NCI-H1417 treated with DMSO at 0.1 percent for 48 hours (cell line): ENCODE results near the gene TMED1.
"Not testable (repeated sequence)": the region's sequence is repeated elsewhere in the genome, so short reads cannot be mapped to it uniquely, and the experiment has no call there.

Experiments used
- DNase-seq: peaks from one replicate; lab custom pipeline; 2025; lab: John Stamatoyannopoulos, UW

The TMED1 gene

DNA sequence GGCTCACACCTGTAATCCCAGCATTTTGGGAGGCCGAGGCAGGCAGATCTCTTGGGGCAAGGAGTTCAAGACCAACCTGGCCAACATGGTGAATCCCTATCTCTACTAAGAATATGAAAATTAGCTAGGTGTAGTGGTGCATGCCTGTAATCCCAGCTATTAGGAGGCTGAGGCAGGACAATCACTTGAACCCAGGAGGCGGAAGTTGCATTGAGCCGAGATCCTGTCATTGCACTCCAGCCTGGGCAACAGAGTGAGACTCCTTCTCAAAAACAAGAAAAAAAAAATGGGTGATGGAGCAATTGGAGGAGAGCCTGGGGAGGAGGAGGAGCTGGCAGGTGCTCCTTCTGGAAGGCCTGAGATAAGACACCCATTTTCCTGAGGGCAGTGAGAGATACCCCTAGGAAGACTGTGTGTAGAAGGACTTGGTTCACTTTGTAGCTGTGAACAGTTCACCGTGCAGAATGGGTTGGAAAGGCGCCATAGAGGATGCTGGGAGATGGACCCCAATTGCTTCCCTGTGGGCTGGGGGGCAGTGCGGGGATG is 26.6 kb upstream of the TMED1 start:
- DNase-seq = no peak

DNA sequence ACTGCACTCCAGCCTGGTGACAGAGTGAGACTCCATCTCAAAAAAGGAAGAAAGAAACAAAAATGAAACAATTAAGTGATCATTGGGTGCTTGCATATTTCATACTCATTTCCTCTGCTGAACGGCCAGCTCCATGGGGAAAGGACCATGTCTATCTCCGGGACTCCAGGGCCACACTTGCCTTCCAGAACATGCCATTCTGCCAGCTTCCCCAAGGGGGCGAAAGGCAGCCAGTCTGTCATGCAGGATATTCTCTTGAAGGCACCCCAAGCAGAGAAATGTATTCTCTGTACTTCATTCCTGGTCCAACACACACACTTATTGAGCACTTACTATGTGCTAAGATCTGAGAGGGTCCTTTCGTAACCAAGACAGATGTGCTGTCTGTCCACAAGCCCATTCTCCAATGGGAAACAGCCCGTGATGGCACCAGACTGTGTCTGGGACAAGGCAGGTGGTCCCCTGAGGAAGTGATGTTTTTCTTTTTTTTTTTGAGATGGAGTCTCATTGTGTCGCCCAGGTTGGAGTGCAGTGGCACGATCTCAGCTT is 25.2 kb upstream of the TMED1 start:
- DNase-seq = no peak

DNA sequence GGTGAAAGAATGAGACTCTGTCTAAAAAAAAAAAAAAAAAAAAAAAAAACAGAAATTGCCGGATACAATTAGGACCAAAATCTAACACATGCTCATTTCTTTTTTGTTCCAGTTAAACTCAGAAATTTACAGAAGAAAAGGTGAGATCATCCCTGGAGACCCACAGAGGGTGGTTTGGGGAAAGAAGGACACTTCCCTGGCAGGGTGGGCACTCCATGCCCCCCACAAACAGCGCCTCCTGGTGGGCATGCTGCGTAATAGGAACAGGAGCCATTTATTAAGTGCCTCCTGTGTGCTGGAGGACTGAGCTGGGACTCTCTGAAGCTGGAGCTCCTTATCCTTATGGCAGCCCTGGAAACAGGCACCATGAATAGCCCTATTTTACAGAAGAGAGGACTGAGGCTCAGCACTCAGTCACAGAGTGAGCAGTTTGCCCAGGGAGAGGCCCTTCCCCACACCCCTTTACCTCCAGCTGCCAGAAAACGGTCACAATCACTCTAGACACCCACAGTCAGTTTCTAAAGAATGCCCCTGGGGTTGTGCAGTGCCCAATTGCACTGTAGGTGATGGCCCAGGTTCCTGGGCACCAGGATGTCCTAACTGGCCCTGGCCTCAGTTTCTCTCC is 22.3 kb upstream of the TMED1 start:
- DNase-seq = no peak

DNA sequence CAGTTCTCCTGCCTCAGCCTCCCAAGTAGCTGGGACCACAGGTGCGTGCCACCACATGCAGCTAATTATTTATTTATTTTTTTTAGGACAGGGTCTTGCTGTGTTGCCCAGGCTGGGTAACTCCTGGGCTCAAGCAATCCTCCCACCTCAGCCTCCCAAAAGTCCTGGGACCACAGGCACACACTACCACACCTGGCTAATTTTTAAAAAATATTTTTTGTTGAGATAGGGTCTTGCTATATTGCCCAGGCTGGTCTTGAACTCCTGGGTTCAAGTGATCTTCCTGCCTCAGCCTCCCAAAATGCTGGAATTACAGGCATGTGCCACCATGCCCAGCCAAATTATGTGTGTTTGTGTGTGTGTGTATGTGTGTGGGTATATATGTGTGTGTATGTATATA is 20.9 kb upstream of the TMED1 start:
- not testable (repeated sequence) for DNase-seq

DNA sequence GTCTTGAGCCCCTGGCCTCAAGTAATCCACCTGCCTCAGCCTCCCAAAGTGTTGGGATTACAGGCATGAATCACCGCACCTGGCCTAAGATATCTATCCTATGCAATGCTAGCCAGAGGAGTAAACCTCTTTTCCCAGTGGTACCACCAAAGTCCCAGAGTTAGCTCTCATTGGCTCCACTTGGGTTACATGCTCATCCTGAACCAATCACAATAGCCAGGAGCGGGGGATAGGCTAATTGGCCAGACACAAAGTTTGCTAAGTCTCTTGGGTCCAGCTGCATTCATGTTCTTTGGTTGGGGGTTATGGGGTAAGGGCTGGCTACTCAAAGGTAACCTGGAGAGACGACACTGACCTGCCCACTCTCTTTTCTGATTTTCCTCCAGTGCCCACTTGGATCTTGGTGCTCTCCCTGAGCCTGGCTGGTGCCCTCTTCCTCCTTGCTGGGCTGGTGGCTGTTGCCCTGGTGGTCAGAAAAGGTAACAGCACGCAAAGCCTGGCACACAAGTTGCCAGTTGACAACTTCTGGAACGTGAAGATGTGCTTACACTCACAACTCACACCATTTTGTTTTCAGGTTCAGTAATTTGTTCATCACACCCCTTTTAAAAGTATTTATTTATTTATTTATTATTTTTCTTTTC is 20.0 kb upstream of the TMED1 start:
- DNase-seq = no peak

DNA sequence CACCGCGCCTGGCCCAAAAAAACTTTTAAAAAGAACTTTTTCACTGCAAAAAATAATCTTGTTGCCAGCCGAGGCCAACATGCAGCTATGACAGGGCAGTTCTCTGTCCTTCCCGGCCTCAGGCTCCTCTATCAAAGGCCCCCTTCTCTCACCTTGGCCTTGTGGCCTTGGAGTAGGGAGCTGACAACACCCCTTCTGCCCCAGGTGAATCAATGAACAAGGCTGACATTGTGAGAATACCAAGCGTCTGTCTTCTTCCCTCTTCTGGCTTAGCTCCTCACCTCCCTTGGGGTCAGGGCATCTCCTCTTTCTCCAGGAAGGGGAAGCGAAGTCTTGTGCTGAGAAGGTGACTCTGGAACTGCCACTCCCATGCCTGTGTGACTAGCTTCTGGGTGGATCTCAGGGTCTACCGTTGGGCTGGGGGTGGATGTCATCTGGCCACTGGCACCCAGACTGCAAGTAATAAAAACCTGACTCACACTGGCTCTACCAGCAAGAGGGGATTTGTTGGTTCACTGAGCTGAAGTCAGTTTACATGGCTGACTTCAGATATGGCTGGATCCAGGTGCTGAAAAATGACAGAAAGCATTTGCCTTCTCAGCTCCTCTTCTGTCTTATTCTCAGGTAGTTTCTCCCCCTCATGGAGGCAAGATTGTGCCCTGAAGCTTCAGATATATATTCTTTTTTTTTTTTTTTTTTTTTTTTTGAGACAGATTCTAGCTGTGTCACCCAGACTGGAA is 18.5 kb upstream of the TMED1 start:
- DNase-seq = no peak

DNA sequence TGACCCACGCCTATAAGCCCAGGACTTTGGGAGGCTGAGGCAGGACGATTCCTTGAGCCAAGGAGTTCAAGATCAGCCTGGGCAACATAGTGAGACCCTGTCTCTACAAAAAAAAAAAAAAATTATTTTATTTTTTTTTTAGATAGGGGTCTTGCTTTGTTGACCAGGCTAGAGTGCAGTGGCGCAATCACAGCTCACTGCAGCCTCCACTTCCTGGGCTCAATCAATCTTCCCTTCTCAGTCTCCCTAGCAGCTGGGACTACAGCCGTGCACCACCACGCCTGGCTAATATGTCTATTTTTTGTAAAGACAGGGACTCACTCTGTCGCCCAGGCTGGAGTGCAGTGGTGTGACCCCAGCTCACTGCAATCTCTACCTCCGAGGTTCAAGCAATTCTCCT is 16.9 kb upstream of the TMED1 start:
- DNase-seq = no peak

DNA sequence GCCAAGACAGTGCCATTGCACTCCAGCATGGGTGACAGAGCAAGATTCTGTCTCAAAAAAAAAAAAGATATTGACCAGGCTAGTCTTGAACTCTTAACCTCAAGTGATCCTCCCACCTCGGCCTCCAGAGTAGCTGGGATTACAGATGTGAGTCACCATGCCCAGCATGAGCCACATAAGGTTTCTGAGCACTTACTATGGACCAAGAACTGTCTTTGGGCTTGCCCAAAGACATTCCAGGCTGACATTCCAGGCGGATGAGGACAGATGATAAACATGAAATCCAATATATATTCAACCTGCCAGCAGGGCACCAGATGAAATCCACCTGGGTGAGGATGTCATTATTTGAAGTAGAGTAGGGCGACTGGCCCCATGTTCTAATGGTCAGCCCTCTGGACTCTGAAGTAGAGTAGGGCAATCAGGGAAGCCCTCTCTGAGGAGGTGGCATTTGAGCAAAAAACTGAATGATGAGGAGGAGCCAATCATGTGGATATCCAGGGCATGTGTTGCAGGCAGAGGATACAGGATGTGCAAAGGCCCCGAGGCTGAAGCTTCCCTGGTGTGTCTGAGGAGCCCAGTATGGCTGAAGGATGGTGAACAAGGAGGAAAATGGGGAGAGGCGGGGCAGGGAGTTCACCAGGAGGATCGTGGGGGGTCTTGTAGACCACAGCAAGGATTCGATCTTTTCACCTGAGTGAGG is 16.2 kb upstream of the TMED1 start:
- DNase-seq = no peak

DNA sequence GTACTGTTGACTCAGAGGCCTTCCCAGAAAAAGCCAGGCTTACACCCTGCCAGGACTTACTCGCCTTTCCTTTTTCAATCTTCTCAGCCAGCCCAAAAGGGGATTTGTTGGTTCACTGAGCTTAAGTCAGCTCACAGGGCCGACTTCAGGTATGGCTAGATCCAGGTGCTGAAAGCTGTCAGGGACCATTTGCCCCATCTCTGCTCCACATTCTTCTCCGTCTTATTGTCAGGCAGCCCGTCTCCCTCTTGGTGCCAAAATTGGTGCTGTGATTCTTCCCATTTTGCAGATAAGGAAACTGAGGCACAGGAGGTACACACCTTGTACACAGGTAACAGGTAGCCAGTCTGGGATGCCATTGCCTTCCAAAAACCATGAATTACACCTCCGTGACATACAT is 14.6 kb upstream of the TMED1 start:
- DNase-seq = no peak

DNA sequence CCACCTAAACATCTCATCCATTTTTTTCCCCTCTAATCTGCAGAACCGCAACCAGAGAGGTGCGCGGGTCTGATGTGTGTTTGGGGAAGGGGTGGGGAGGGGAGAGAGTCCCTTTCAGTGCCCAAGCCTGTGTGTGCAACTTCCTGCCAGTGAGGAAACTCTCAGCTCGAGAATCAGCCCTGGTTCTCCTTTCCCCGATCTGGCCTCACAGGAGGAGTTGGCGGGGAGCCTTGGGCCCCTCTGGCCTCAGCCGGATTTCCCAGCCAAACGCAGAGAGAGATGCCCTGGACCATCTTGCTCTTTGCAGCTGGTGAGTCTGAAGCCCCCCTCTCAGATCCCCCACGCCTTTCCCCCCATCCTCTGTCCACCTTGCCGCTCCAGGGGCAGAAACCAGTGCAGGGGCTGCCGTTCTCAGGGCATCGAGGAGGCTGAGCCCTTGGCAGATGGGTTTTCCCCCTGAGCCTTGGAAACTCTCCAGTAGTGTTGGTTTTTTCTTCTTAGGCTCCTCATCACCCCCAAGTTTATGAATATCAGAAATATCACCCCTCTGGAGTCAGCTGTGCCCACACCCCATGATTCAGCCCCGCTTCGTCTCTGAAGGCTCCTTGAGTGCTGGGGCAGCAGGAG is 12.3 kb upstream of the TMED1 start, which contains the start of gene C19orf38:
Gene C19orf38, plus strand, starts transcription at position 186 of the 627 bp plus-strand sequence. Its CDS starts 94 bp downstream, at position 280.
- DNase-seq = no peak

DNA sequence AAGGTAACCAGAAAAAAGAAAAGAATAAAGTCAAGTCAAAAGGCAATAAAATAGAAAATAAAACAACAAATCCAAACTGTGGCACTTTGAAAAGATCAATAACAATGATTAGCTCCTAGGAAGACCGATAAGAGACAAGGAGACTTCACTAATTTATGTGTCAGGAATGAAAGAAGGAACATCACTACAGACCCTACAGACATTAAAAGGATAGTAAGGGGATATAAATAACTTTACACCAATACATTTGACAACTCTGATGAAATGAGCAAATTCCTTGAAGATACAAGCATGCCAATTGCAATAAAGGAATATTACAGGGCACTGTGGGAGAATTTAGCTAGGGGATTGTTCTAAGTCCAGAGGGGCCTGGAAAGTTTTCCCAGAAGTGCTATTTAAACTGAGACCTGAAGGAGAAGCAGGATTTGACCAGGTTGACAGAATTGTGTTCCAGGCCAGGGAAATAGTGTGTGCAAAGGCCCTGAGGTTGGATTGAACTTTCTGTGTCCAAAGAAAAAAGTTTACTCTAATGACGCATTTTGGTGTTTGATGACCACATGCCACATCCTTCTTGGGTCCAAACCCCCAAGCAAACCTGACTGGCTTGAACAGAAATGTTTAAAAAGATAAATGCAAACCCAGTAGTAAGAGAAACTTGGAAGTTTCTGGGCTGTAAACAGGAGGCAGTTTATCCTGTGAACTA is 10.6 kb upstream of the TMED1 start:
- no peak for DNase-seq

DNA sequence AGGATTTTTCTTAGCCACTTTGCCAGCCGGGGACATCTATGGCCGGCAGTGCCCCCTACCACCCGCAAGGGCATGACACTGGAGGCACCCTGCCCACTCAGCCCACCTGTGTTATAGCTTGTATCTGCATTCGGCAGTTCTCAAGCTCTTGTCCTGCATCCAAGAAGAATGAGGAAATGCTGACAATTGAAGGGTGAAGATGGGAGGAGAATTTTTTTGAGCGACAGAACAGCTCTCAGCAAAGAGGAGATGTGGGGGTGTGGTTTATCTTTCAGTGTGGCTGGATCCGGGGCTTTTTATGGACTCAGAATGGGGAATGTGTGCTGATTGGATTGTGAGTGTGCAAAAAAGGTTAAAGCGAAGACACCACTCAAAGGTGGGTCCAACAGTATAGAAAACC is 6.8 kb upstream of the TMED1 start:
- DNase-seq = no peak

DNA sequence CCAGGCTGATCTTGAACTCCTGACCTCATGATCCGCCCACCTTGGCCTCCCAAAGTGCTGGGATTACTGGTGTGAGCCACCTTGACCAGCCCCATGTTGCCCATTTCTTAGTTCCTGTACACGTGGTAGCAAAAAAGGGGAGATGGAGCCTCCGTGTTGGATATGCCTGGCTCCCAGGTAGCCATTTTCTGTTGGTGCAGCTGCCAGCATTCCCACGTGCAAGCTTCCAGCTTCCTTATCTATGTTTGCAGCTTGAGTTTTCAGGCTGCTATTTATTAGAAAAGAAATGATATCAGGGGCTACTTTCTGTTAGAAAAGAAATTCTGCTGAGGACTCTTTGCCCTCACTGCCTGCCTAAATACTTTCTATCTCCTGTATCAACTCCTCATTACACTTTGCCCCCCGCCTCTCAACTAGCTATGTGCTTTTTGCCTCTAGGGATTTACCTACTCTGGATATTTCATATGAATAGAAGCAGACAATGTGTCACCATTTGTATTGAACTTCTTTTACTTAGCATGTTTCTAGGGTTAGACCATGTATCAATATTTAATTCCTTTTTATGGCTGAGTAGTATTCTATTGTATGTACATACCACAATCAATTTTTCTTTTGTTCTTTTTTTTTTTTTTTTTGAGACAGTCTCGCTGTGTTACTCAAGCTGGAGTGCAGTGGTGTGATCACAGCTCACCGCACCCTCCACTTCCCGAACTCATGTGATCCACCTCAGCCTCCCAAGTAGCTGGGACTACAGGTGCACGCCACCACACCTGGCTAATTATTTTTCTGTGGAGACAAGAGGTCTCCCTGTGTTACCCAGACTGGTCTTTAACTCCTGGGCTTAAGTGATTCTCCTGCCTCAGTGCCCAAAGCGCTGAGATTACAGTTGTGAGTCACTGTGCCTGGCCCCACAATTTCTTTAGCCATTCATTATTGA is 3.4 kb upstream of the TMED1 start:
- DNase-seq = no peak

DNA sequence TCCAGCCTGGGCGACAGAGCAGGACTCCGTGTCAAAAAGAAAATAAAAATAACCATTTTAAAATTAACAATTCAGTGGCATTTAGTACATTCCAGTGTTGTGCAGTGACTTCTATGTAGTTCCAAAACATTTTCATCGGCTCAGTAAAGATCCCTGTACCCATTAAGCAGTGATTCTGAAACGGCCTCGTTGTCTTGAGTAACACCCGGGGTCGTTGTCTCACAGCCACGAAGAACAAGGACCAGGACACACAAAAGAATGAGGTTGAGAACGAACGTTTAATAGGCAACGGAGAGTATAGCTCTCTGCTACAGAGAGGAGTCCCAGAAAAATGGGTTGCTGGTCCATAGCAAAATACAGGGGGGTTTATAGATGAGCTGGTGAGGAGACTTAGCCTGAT is 2.4 kb upstream of the TMED1 start:
- no peak for DNase-seq

DNA sequence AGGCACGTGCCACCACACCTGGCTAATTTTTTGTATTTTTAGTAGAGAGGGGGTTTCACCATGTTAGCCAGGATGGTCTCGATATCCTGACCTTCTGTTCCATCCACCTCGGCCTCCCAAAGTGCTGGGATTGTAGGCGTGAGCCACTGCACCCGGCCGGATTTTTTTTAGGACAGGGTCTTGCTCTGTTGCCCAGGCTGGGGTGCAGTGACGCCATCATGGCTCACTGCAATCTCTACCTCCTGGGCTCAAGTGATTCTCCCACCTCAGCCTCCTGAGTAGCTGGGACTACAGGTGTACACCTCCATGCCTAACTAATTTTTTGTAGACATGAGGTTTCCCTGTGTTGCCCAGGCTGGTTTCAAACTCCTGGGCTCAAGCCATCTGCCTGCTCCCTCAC is 1.6 kb upstream of the TMED1 start:
- not testable (repeated sequence) for DNase-seq

DNA sequence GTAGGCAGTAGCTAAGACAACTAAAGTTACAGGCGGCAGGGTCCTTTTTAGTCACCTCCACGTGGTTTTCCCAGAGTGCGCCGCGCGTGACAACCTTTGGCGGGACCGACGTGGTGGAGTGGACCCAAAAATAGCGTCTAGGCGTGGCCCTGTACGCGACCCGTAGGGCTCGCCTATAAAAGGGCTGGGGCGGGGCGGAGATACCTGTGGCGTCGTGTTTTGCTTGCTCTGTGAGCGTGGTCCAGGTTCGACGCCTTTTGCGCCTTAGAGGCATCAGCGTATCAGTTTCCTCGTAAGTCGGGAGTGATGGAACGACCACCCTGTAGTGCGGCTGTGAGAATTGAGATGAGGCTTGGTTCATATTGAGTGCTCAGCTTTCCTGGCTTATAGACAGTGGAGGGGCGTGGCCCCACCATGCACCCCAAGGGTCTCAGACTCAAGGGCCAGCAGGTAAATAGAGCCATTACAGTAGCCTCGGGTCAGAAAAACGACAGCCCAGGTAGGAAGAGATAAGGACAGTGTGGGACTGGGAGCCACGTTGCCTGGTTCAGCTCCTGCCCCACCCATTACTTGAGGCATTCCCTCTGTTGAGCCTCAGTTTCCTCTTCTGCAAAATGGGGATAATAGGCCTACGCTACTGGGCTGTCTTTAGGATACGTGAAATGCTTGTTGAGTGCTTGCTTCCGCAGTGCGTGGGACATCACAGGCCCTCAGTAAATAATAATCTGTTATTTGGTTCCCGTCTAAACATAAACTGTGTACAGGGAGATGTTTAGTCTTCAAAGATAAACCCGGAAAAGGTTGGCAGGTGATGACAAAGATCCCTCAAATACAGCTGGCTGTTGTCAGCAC is 693 bp upstream of the TMED1 start:
- DNase-seq = no peak

DNA sequence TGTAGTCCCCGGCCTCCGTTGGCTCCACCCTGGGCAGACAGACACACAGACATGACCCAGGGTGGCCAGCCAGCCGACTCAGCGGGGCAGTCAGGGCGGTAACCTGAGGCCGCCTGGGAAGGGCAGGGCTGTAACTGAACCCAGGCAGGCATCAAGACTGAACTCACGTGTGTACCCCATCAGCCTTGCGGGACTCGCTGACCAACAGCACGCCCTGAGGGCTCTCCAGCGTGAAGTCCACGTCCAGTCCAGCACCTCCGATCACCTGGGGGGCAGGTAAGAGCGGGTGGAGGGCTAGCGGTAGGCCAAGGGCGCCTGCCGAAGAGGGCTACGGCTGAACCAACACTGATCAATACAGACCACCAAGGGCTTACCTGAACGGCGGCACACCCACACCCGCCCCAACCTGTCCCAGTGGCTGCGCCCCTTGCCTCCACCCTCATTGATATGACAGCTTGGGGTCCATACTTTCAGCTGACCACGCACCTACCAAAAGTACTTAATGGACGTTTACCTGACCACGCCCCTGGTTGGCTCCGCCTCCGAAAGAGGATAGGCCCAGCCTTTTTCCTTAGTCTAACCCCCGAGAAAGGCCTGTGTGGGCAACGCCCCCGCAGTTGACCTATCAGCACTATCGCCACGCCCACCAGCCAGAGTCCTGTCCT is 791 bp downstream of the TMED1 start:
- DNase-seq = no peak

DNA sequence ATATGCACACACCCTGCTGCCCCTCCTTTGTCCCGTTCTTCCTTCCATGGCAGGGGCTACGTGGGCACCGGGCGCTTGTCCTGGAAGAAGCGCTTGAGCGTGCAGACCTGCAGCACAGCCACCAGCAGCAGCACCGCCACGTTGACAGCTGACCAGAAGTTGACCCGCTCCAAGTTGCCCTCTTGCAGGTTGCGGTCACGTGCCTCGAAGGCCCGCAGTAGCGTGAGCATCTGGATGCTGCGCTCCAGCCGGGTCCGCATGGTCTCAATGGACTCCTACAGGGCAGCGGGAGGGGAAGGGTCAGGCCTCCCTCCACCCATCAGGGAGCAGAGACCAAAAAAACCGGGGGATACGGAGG is 3.1 kb downstream of the TMED1 start:
- no peak for DNase-seq
